Activated naive CD4-positive, alpha-beta T cell treated with anti-CD3 and anti-CD28 coated beads, Interleukin-2, amount 10 ng/mL, durations not matched to agents 7 days and 5 days (primary cell): ENCODE measurements around the gene VTN.

Experiments
- CTCF ChIA-PET: fragments of 350-600 bp; sonication (Branson Sonifier 250); formaldehyde crosslinking; loops from one replicate; lab custom pipeline; 2021; ENCODE audit warnings: antibody characterized with exemption; lab: Charles Lee
- DNase-seq: peaks from one replicate; pipeline ENCODE4 v3.0.0-alpha.2; 2020
- H3K27ac Mint-ChIP-seq: one replicate; pipeline ENCODE4 v1.8.0; 2021; ENCODE audit warnings: mild to moderate bottlenecking, moderate library complexity, mixed read lengths
- H3K27me3 Mint-ChIP-seq: one replicate; pipeline ENCODE4 v1.8.0; 2021; ENCODE audit warnings: mild to moderate bottlenecking, mixed read lengths
- H3K36me3 Mint-ChIP-seq: one replicate; pipeline ENCODE4 v1.8.0; 2021; ENCODE audit warnings: mixed read lengths
- H3K4me1 Mint-ChIP-seq: one replicate; pipeline ENCODE4 v1.8.0; 2021; ENCODE audit warnings: mixed read lengths
- H3K4me3 Mint-ChIP-seq: one replicate; pipeline ENCODE4 v1.8.0; 2021; ENCODE audit warnings: mild to moderate bottlenecking, moderate library complexity, mixed read lengths
- H3K9me3 Mint-ChIP-seq: one replicate; pipeline ENCODE4 v1.8.0; 2021; ENCODE audit warnings: mixed read lengths

Gene VTN

GRCh38 chr17:28390141-28390540, 20.0 kb upstream of the VTN start:
- H3K9me3 Mint-ChIP-seq: no peaks in the 10 kb centered on the region
- no peak for DNase-seq
- peaks cover 32% of the 10 kb centered on the region for H3K36me3 Mint-ChIP-seq
- CTCF ChIA-PET: no interaction called here
- H3K4me3 Mint-ChIP-seq: no peak overlapping the region
- H3K27me3 Mint-ChIP-seq: no peaks in the 10 kb centered on the region
- H3K4me1 Mint-ChIP-seq: peaks cover 10% of the 10 kb centered on the region
- H3K27ac Mint-ChIP-seq: no peak overlapping the region

- peaks cover 5% of the 10 kb centered on the region for H3K27me3 Mint-ChIP-seq
- H3K9me3 Mint-ChIP-seq: no peaks in the 10 kb centered on the region
- peaks cover 23% of the 10 kb centered on the region for H3K4me1 Mint-ChIP-seq
- no peak for DNase-seq
- CTCF ChIA-PET: no interaction called here
- no peak overlapping the region for H3K4me3 Mint-ChIP-seq
- H3K36me3 Mint-ChIP-seq: peaks cover 27% of the 10 kb centered on the region
- H3K27ac Mint-ChIP-seq: no peak overlapping the region
These were observed 18.0 kb upstream of the VTN start for GRCh38 chr17:28388106-28388505.

- Mint-ChIP-seq H3K27ac (no peak overlapping the region), H3K4me1 (peaks cover 27% of the 10 kb centered on the region), H3K36me3 (peaks cover 25% of the 10 kb centered on the region), H3K4me3 (no peak overlapping the region), H3K27me3 (peaks cover 19% of the 10 kb centered on the region), H3K9me3 (no peaks in the 10 kb centered on the region)
- CTCF ChIA-PET: interaction anchor here (1.9 kb wide), 1 partner anchor 9 kb away, joined by 6 read pairs; no protein-coding TSS in a partner anchor
- no peak for DNase-seq
These were observed 16.3 kb upstream of the VTN start for GRCh38 chr17:28386391-28386790.

GRCh38 chr17:28385406-28385805, 15.3 kb upstream of the VTN start:
- H3K4me3 Mint-ChIP-seq: peak overlapping the region; percentile 79
- peak overlapping the region; percentile 72 for H3K27ac Mint-ChIP-seq
- no peaks in the 10 kb centered on the region for H3K9me3 Mint-ChIP-seq
- peak; percentile 37 for DNase-seq
- peaks cover 27% of the 10 kb centered on the region for H3K27me3 Mint-ChIP-seq
- CTCF ChIA-PET: interaction anchor here (0.6 to 1.9 kb wide), 3 partner anchors 10 to 136 kb away, joined by 3 to 6 read pairs (median 4); no protein-coding TSS in a partner anchor
- H3K4me1 Mint-ChIP-seq: peaks cover 27% of the 10 kb centered on the region
- H3K36me3 Mint-ChIP-seq: peaks cover 17% of the 10 kb centered on the region

GRCh38 chr17:28385037-28385400, 14.9 kb upstream of the VTN start:
- DNase-seq: peak; percentile 38
- Mint-ChIP-seq H3K4me1 (peaks cover 27% of the 10 kb centered on the region), H3K36me3 (peaks cover 13% of the 10 kb centered on the region), H3K27me3 (peaks cover 29% of the 10 kb centered on the region), H3K9me3 (no peaks in the 10 kb centered on the region), H3K4me3 (peak overlapping the region; percentile 79), H3K27ac (peak overlapping the region; percentile 77)
- CTCF ChIA-PET: interaction anchor here (0.6 to 1.1 kb wide), 2 partner anchors 31 to 136 kb away, joined by 3 to 4 read pairs; no protein-coding TSS in a partner anchor

- Mint-ChIP-seq H3K36me3 (peaks cover 11% of the 10 kb centered on the region), H3K27ac (peak overlapping the region; percentile 77), H3K27me3 (peaks cover 29% of the 10 kb centered on the region), H3K4me3 (peak overlapping the region; percentile 79), H3K9me3 (no peaks in the 10 kb centered on the region), H3K4me1 (peaks cover 27% of the 10 kb centered on the region)
- CTCF ChIA-PET: interaction anchor here (0.6 to 1.1 kb wide), 2 partner anchors 32 to 137 kb away, joined by 3 to 4 read pairs; no protein-coding TSS in a partner anchor
- DNase-seq: peak; percentile 86
These were observed 14.4 kb upstream of the VTN start for GRCh38 chr17:28384281-28385036.

- DNase-seq: peak; percentile 51
- CTCF ChIA-PET: interaction anchor here (0.7 to 4.5 kb wide), 4 partner anchors 26 to 41 kb away, joined by 3 to 22 read pairs (median 3); no protein-coding TSS in a partner anchor
- H3K4me3 Mint-ChIP-seq: no peak overlapping the region
These were observed 11.2 kb upstream of the VTN start for GRCh38 chr17:28381141-28381825.

DNA sequence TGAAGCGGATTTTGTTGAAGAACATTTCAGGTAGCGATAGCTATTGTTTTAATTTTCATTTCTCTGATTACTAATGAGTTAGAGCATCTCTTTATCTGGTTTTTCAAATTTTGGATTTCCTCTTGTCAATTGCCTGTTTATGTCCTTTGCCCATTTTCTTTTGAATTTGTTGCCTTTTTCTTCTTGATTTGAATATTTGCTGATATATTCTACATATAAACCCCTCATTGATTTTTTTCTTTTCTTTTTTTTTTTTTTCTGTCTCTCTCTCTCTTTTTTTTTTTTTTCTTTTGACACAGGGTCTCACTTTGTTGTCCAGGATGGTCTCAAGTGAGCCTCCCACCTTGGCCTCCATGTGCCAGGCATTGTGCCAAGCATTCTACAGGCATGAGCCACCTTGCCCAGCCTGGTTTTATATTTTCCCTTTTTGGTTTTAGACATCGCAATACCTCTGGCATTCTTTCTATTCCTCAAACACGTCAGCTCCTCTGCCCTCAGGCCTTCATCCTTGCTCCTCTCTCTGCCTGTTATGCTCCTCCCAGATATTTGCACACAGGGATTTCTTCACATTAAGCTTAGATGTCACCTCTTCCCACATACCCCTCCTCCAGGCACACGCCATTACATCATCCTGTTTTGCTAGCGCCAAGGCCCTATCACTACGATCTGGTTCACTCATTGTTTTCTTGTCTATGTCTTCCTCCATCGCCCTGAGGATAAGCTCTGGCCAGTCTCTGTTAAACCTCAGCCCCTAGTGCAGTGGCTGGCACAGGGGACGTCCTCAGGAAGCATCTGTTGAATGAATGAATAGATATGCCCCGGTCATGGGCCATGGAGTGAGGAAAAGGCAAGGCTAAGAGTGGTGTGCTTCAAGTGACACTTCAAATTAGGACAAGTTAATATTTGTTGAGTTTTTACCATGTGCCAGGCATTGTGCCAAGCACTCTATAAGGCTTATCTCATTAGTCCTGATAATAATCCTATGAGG, 10.0 kb upstream of the VTN start:
- DNase-seq: no peak
- Mint-ChIP-seq H3K27ac (no peak overlapping the region), H3K27me3 (peaks cover 29% of the 10 kb centered on the region), H3K4me1 (peaks cover 17% of the 10 kb centered on the region), H3K4me3 (no peak overlapping the region), H3K36me3 (no peaks in the 10 kb centered on the region), H3K9me3 (no peaks in the 10 kb centered on the region)
- CTCF ChIA-PET: interaction anchor here (0.9 to 4.5 kb wide), 2 partner anchors 37 to 43 kb away, joined by 3 to 22 read pairs; no protein-coding TSS in a partner anchor

More at GRCh38 chr17:28381141-28381825, 11.2 kb upstream of the VTN start:
- Mint-ChIP-seq H3K27me3 (peaks cover 29% of the 10 kb centered on the region), H3K36me3 (no peaks in the 10 kb centered on the region), H3K27ac (no peak overlapping the region), H3K9me3 (no peaks in the 10 kb centered on the region), H3K4me1 (peaks cover 27% of the 10 kb centered on the region)

DNA sequence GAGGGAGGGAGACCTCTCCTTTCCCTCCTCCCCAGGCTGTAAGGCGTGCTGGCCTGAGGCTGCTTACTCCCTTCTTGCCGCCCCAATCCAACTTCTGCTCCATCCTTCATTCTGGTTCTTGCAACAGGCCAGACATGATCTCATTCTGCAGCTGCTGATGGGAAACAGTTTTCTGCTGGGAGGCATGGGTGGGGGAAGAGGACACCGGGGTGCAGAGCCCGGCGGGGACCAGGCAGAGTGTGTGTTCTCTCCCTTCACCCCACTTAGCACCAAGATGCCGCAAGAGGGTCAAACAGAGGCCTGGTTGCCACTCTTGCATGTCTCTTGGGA, 2.8 kb upstream of the VTN start:
- H3K4me1 Mint-ChIP-seq: peaks cover 29% of the 10 kb centered on the region
- no peaks in the 10 kb centered on the region for H3K9me3 Mint-ChIP-seq
- CTCF ChIA-PET: no interaction called here
- H3K27ac Mint-ChIP-seq: no peak overlapping the region
- H3K27me3 Mint-ChIP-seq: peaks cover 5% of the 10 kb centered on the region
- DNase-seq: no peak
- H3K36me3 Mint-ChIP-seq: no peaks in the 10 kb centered on the region
- peak overlapping the region; percentile 68 for H3K4me3 Mint-ChIP-seq

GRCh38 chr17:28372203-28372944, 2.3 kb upstream of the VTN start:
- CTCF ChIA-PET: no interaction called here
- Mint-ChIP-seq H3K27me3 (peaks cover 5% of the 10 kb centered on the region), H3K4me3 (peak overlapping the region; percentile 68), H3K27ac (no peak overlapping the region), H3K9me3 (no peaks in the 10 kb centered on the region), H3K36me3 (no peaks in the 10 kb centered on the region), H3K4me1 (peaks cover 29% of the 10 kb centered on the region)
- peak; percentile 46 for DNase-seq

- CTCF ChIA-PET: no interaction called here
- Mint-ChIP-seq H3K9me3 (no peaks in the 10 kb centered on the region), H3K27ac (peak within 1 kb of the TSS; percentile 81), H3K4me3 (peak within 1 kb of the TSS; percentile 87), H3K4me1 (peaks cover 29% of the 10 kb centered on the region), H3K27me3 (peaks cover 5% of the 10 kb centered on the region), H3K36me3 (no peaks in the 10 kb centered on the region)
- DNase-seq: peak; percentile 90
These were observed 1.4 kb upstream of the VTN start, which contains the start of gene SARM1 for GRCh38 chr17:28371245-28372202. Gene SARM1 (plus strand): TSS chr17:28371694. CDS start chr17:28372033, 339 bp downstream.

DNA sequence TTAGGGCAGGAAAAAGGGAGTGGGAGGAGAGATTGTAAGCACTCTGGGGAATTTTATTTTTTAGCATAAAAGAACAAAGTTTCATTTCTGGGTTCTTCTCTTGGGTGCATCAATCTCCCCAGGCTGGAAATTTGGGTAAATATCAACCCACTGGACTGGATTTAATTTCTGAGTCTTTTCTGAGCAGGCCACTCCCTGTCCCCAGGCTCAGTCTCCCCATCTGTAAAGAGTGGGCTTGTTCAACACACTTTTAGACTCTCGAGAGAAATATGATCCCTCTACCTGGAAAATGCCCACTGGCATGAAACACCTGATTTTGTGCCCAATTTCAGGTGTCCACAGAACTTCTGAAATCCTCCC, 617 bp upstream of the VTN start:
- H3K27me3 Mint-ChIP-seq: peaks cover 5% of the 10 kb centered on the region
- H3K27ac Mint-ChIP-seq: no peak overlapping the region
- H3K4me1 Mint-ChIP-seq: peaks cover 29% of the 10 kb centered on the region
- DNase-seq: no peak
- no peaks in the 10 kb centered on the region for H3K36me3 Mint-ChIP-seq
- CTCF ChIA-PET: no interaction called here
- H3K4me3 Mint-ChIP-seq: peak overlapping the region; percentile 87
- no peaks in the 10 kb centered on the region for H3K9me3 Mint-ChIP-seq
